GM12878 (cell line): ENCODE results near the gene RASIP1. TPM values are rescaled to one million over a fixed set of nuclear protein-coding genes. Genes with fewer than 3 reads are reported as not detected.

ENCODE experiments used
- ATAC-seq: fragments of 200-7000 bp; cut with Tn5 transposase; 3 replicates; pipeline ENCODE4 v1.9.1; 2020; ENCODE audit warnings: mild to moderate bottlenecking, moderate library complexity
- BruUV-seq: library from RNA; stranded (reverse); fragments of 400-500 nt; replicated peaks from 2 replicates; lab custom pipeline; 2021; lab: Mats Ljungman, UMichigan
- CTCF ChIA-PET: fragments of 300-600 bp; sonication (Branson Sonifier 250); formaldehyde crosslinking; extraction: SDS; loops from one replicate; lab custom pipeline; 2021; ENCODE audit warnings: inconsistent platforms; lab: Yijun Ruan, JAX
- POLR2A ChIA-PET: fragments of 350-600 bp; formaldehyde crosslinking; extraction: SDS; loops from one replicate; lab custom pipeline; 2021; ENCODE audit warnings: inconsistent platforms; lab: Charles Lee
- RAD21 ChIA-PET: fragments of 300-600 bp; sonication (Branson Sonifier 250); formaldehyde crosslinking; loops from one replicate; lab custom pipeline; 2023; ENCODE audit warnings: antibody characterized with exemption; ENCODE audit not compliant: unreplicated experiment; lab: Charles Lee
- SMC1A ChIA-PET: fragments of 300-600 bp; sonication (Branson Sonifier 250); formaldehyde crosslinking; loops from one replicate; lab custom pipeline; 2023; ENCODE audit not compliant: unreplicated experiment, uncharacterized antibody; lab: Charles Lee
- DNase-seq: peaks from one replicate; pipeline ENCODE4 v3.0.0-alpha.2; 2011; ENCODE audit warnings: low read depth, low spot score
- FAIRE-seq: peaks from 3 replicates; lab custom pipeline; 2011; peaks lifted over from hg19 to GRCh38; lab: Jason Lieb, UNC
- H2AFZ ChIP-seq: 2 replicates; pipeline ENCODE4 v1.6.0; 2011; ENCODE audit warnings: low read depth, low read length, control low read depth; ENCODE audit not compliant: control insufficient read depth
- H3K27ac ChIP-seq: 2 replicates; pipeline ENCODE4 v1.5.1; 2011; ENCODE audit warnings: control low read depth; ENCODE audit not compliant: control insufficient read depth, insufficient read depth
- H3K27me3 ChIP-seq, 2 experiments: replicated peaks in 1 of 2; 2 replicates each; pipeline versions ENCODE4 v1.6.0 to v1.6.1; 2011; ENCODE audit warnings: low read length in 1 of 2; ENCODE audit not compliant: control insufficient read depth in 2 of 2, insufficient read depth in 2 of 2
- H3K36me3 ChIP-seq, 2 experiments: 2 replicates each; pipeline ENCODE4 v1.5.1; 2011; ENCODE audit warnings: low read length in 1 of 2; ENCODE audit not compliant: control insufficient read depth in 2 of 2, insufficient read depth in 2 of 2
- H3K4me1 ChIP-seq: 2 replicates; pipeline ENCODE4 v1.6.1; 2011; ENCODE audit warnings: mild to moderate bottlenecking, low read length, moderate library complexity, mixed read lengths; ENCODE audit not compliant: control insufficient read depth, insufficient read depth
- H3K4me2 ChIP-seq: 2 replicates; pipeline ENCODE4 v1.6.0; 2011; ENCODE audit warnings: control low read depth; ENCODE audit not compliant: control insufficient read depth, insufficient read depth
- H3K4me3 ChIP-seq: fragments of 200-600 bp; sonication (generic); 2 replicates; pipeline ENCODE4 v1.5.1; 2016
- H3K79me2 ChIP-seq: 2 replicates; pipeline ENCODE4 v1.6.0; 2011; ENCODE audit warnings: low read length; ENCODE audit not compliant: control insufficient read depth, insufficient read depth
- H3K9ac ChIP-seq: 2 replicates; pipeline ENCODE4 v1.8.0; 2011; ENCODE audit warnings: low read length, control low read depth, mixed read lengths; ENCODE audit not compliant: control insufficient read depth, insufficient read depth
- H3K9me3 ChIP-seq: replicated peaks from 3 replicates; pipeline ENCODE4 v1.5.1; 2011; ENCODE audit warnings: mild to moderate bottlenecking, low read length; ENCODE audit not compliant: control insufficient read depth, insufficient read depth
- H4K20me1 ChIP-seq: 2 replicates; pipeline ENCODE4 v1.6.0; 2011; ENCODE audit not compliant: control insufficient read depth, insufficient read depth
- CHD1 ChIP-seq: IDR thresholded peaks from 2 replicates; pipeline ENCODE4 v1.6.1; 2012; ENCODE audit warnings: low read depth, low read length, improper control_type of control experiment
- FOS ChIP-seq: IDR thresholded peaks from 3 replicates; pipeline ENCODE4 v1.6.1; 2011; ENCODE audit warnings: borderline replicate concordance; ENCODE audit not compliant: insufficient read length; ENCODE audit errors: extremely low read depth
- RELA ChIP-seq: fragments of 450-650 bp; IDR thresholded peaks from 2 replicates; pipeline ENCODE4 v1.8.0; 2014; ENCODE audit warnings: borderline replicate concordance; ENCODE audit not compliant: partially characterized antibody
- RFX5 ChIP-seq: IDR thresholded peaks from 2 replicates; pipeline ENCODE4 v1.6.1; 2011; ENCODE audit warnings: low read depth, low read length, improper control_type of control experiment
- WRNIP1 ChIP-seq: IDR thresholded peaks from 2 replicates; pipeline ENCODE4 v1.6.1; 2011; ENCODE audit warnings: low read depth, low read length, improper control_type of control experiment, borderline replicate concordance
- ZBTB11 ChIP-seq: fragments of 450-650 bp; formaldehyde crosslinking; IDR thresholded peaks from 2 replicates; pipeline ENCODE4 v1.5.0; 2022; ENCODE audit warnings: mild to moderate bottlenecking, missing genetic modification characterization
- WGBS: methylation state at CpG from one replicate; pipeline ENCODE4 v1.1.6; 2016; ENCODE audit warnings: low lambda C conversion rate; ENCODE audit not compliant: insufficient replicate concordance, insufficient coverage; ENCODE audit errors: missing lambda C conversion rate; 5-methylcytosine and 5-hydroxymethylcytosine counted together
- in situ Hi-C: fragments of 300-500 bp; cut with MboI; formaldehyde crosslinking; loops from 9 replicates; pipeline ENCODE4 v1.14.3; 2018; ENCODE audit warnings: mixed read lengths
- intact Hi-C: fragments of 100-400 bp; cut with micrococcal nuclease; formaldehyde crosslinking; loops from one replicate; pipeline ENCODE4 v1.14.2; 2022; ENCODE audit not compliant: unreplicated experiment
- polyA plus RNA-seq, 11 experiments: library from polyadenylated mRNA; depleted of rRNA in 4 of 11; unstranded in 6 of 11; stranded (reverse) in 5 of 11; fragments of >200 nt; fragmentation: Nextera tagmentation in 4 of 11; fragmentation: Illumina TruSeq in 1 of 11; extraction: Ambion mirVana in 4 of 11; extraction: Trizol in 1 of 11; gene quantifications; 1 replicate in 1 of 11; 2 replicates in 10 of 11; pipeline versions ENCODE4 v1.2.1 to v1.2.3, GENCODE V29; 2011 to 2016; ENCODE audit warnings: inconsistent platforms in 2 of 11, missing spikeins in 2 of 11, low read depth in 1 of 11
- total RNA-seq, 4 experiments: library from RNA; depleted of rRNA in 3 of 4; stranded (reverse); fragments of >200 nt in 3 of 4; fragmentation: Illumina TruSeq in 1 of 4; extraction: Trizol in 1 of 4; gene quantifications; 2 replicates each; pipeline versions ENCODE4 v1.2.1 to v1.2.3, GENCODE V29; 2013 to 2021

The RASIP1 gene
- total and polyA plus RNA-seq, 10 of the 15 experiments (the other 5 are each of a cell fraction or from before 2014, with no cell fraction given): 0.08 TPM; not detected in 9

DNA sequence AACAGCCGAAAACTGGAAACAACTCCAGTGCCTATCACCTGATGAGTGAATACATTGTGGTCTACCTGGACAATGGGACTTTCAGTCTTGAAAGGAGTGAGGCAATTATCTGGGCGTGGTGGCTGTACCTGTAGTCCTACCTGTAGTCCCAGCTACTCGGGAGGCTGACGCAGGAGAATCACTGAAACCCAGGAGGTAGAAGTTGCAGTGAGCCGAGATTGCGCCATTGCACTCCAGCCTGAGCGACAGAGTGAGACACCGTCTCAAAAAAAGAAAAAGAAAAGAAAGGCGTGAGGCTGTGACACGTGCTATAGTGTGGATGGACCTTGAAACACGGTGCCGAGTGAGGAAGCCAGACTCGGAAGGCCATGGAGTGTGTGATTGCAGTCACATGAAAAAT, 63.5 kb downstream of the RASIP1 start:
- 67% methylated on average over 13 of the region's 13 CpGs for WGBS
- CTCF ChIA-PET: interaction anchor here (0.7 to 2.6 kb wide), 4 partner anchors 31 to 166 kb away, joined by 3 to 11 read pairs (median 4); partner anchors contain the start of gene CA11
- RAD21 ChIA-PET: interaction anchor here (1.5 kb wide), 1 partner anchor 294 kb away, joined by 3 read pairs; no protein-coding TSS in a partner anchor
- H3K9ac ChIP-seq: no peak overlapping the region
- TF ChIP-seq ZBTB11 (CRISPR knock-in tag): no peak
- no peak for TF ChIP-seq WRNIP1
- TF ChIP-seq RELA: no peak
- no peak for TF ChIP-seq FOS
- no peak for TF ChIP-seq CHD1
- no peak for TF ChIP-seq RFX5
- H4K20me1 ChIP-seq: no peaks in the 10 kb centered on the region
- H3K79me2 ChIP-seq: no peaks in the 10 kb centered on the region
- intact Hi-C loops (no loop called here), in situ Hi-C loops (no loop called here)
- no peak overlapping the region for H3K4me3 ChIP-seq
- no peak for FAIRE-seq
- no peak overlapping the region for H2AFZ ChIP-seq
- no peak for ATAC-seq
- H3K36me3 ChIP-seq: no peaks in the 10 kb centered on the region
- POLR2A ChIA-PET: interaction anchor here (1.4 kb wide), 1 partner anchor 36 kb away, joined by 3 read pairs; no protein-coding TSS in a partner anchor
- no peak for DNase-seq
- no peak overlapping the region for H3K4me2 ChIP-seq
- SMC1A ChIA-PET: interaction anchor here (1.3 kb wide), 1 partner anchor 106 kb away, joined by 3 read pairs; no protein-coding TSS in a partner anchor
- BruUV-seq: no TSS peak
- no peak overlapping the region for H3K27ac ChIP-seq
- no peaks in the 10 kb centered on the region for H3K9me3 ChIP-seq
- peaks cover 3% of the 10 kb centered on the region; the same call in 1 of the 2 replicates for H3K4me1 ChIP-seq
- H3K27me3 ChIP-seq: peaks cover 0 to 2% of the 10 kb centered on the region in 2 experiments; a peak in 2 of 4 replicates
